ENCODE measurements around the gene SNTG2.
"Not testable (repeated sequence)": the region's sequence is repeated elsewhere in the genome, so short reads cannot be mapped to it uniquely, and the experiment has no call there.

Gene SNTG2

GRCh38 chr2:1405967-1406366 lies 455.3 kb downstream of the SNTG2 start:
- no peak for DNase-seq (ENCODE audit: low read depth in 4 of 4, low spot score in 1 of 4)

- DNase-seq (ENCODE audit: low read depth in 4 of 4, low spot score in 1 of 4): no peak
These were observed 455.8 kb downstream of the SNTG2 start for GRCh38 chr2:1406434-1406833.

- no peak for DNase-seq (ENCODE audit: low read depth in 4 of 4, low spot score in 1 of 4)
These were observed 457.5 kb downstream of the SNTG2 start for GRCh38 chr2:1407950-1408675.

GRCh38 chr2:1413156-1413710 lies 462.6 kb downstream of the SNTG2 start, which contains the start of gene TPO:
Gene TPO (plus strand): TSS chr2:1413463. CDS start chr2:1414409, 946 bp downstream.
- no peak for DNase-seq (ENCODE audit: low read depth in 4 of 4, low spot score in 1 of 4)

- DNase-seq (ENCODE audit: low read depth in 4 of 4, low spot score in 1 of 4): no peak
These were observed 463.5 kb downstream of the SNTG2 start for GRCh38 chr2:1414121-1414520.

GRCh38 chr2:1414901-1415300 lies 464.3 kb downstream of the SNTG2 start:
- not testable (repeated sequence) for DNase-seq (ENCODE audit: low read depth in 4 of 4, low spot score in 1 of 4)

GRCh38 chr2:1415501-1415900 lies 464.9 kb downstream of the SNTG2 start:
- DNase-seq (ENCODE audit: low read depth in 4 of 4, low spot score in 1 of 4): no peak

All from stimulated activated CD4-positive, alpha-beta T cell treated with anti-CD3 and anti-CD28 coated beads, Interleukin-1b, Interleukin-23, amount 100 ng/mL, for 24 hours (primary cell).